ENCODE data around the gene GNS.

DNA sequence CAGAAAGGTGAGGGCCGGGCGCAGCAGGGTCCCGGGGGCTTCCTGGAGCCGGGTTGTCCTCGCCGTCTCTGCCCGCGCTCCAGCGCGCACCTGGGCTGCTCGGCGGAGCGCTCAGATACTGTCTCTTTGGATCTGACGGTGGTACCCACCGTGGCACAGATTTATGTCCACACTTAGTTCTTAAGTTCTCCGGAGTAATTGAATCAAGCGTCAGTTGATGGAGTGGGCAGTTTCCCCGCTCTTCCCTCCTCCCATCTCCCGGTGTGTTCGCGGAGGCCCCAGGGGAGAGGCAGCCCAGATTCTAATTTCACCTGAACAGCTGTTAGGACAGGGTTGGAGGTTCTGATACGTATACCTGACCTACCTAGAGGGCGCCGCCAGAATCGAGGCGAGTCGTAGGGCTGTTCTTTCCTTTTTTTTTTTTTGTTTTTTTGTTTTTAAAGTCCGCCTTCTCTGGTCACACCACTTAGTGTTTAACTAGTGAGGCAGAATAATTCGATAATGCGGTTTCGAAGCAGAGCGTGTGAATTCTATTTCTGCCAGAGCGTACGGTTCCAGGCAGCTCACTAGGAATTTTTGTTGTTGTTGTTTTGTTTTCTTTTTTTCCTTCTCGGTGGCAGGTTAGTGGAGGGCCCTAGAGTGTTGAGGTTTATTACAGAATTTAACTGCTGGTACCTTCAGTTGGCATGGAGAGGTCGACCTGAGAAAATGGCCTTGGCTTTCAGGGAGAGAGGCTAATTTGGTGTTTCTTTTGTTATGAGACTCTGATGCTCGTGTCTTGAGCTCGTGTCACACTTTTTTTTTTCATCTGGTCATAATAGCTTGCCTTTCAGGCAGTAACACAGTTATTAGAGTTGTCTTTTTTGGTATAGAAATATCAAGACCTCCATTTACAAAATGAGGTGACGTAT lies 22.3 kb upstream of the GNS start:
- TF ChIP-seq HDAC2 (IDR thresholded peaks at IDR 0.05) (no peak), CEBPB (IDR thresholded peaks at IDR 0.05) (no peak), POLR2A (IDR thresholded peaks at IDR 0.05; ENCODE audit: low read length) (no peak), ESRRA (IDR thresholded peaks at IDR 0.05; ENCODE audit: borderline replicate concordance, low read length) (no peak), EP300 (IDR thresholded peaks at IDR 0.05) (no peak), RCOR1 (IDR thresholded peaks at IDR 0.05; ENCODE audit: low read depth, low read length) (no peak), ELK1 (IDR thresholded peaks at IDR 0.05; ENCODE audit: low read depth, low read length) (no peak), MAZ (IDR thresholded peaks at IDR 0.05; ENCODE audit: borderline replicate concordance, low read depth, low read length) (no peak), SMC3 (IDR thresholded peaks at IDR 0.05) (no peak), JUNB (IDR thresholded peaks at IDR 0.05) (no peak)
- TF ChIP-seq, protein P1, sequence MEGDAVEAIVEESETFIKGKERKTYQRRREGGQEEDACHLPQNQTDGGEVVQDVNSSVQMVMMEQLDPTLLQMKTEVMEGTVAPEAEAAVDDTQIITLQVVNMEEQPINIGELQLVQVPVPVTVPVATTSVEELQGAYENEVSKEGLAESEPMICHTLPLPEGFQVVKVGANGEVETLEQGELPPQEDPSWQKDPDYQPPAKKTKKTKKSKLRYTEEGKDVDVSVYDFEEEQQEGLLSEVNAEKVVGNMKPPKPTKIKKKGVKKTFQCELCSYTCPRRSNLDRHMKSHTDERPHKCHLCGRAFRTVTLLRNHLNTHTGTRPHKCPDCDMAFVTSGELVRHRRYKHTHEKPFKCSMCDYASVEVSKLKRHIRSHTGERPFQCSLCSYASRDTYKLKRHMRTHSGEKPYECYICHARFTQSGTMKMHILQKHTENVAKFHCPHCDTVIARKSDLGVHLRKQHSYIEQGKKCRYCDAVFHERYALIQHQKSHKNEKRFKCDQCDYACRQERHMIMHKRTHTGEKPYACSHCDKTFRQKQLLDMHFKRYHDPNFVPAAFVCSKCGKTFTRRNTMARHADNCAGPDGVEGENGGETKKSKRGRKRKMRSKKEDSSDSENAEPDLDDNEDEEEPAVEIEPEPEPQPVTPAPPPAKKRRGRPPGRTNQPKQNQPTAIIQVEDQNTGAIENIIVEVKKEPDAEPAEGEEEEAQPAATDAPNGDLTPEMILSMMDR (IDR thresholded peaks at IDR 0.05), result no peak

All from A549 (cell line).